AG09319 (cell line): ENCODE data around the gene GHRL.
"Not testable (repeated sequence)": the region's sequence is repeated elsewhere in the genome, so short reads cannot be mapped to it uniquely, and the experiment has no call there.

Source experiments
- DNase-seq: peaks from one replicate; pipeline ENCODE4 v3.0.0-alpha.2; 2010; ENCODE audit warnings: low read depth; ENCODE audit errors: extremely low read depth
- CTCF ChIP-seq: IDR thresholded peaks from 2 replicates; pipeline ENCODE4 v1.5.1; 2011; ENCODE audit warnings: low read depth, mild to moderate bottlenecking, inconsistent platforms, low read length, moderate library complexity

GHRL gene

GRCh38 chr3:10305331-10305902, 12.7 kb upstream of the GHRL start:
- TF ChIP-seq CTCF = no peak
- no peak for DNase-seq

- DNase-seq = no peak
- TF ChIP-seq CTCF = no peak
Observed at GRCh38 chr3:10304905-10305304, 12.2 kb upstream of the GHRL start.

GRCh38 chr3:10303785-10304184, 11.0 kb upstream of the GHRL start:
- no peak for DNase-seq
- no peak for TF ChIP-seq CTCF

- TF ChIP-seq CTCF = no peak
- no peak for DNase-seq
Observed at GRCh38 chr3:10303105-10303504, 10.4 kb upstream of the GHRL start.

- DNase-seq = no peak
- no peak for TF ChIP-seq CTCF
Observed at GRCh38 chr3:10300087-10300486, 7.3 kb upstream of the GHRL start.

GRCh38 chr3:10299679-10300078, 6.9 kb upstream of the GHRL start:
- TF ChIP-seq CTCF = no peak
- DNase-seq = no peak

GRCh38 chr3:10299175-10299574, 6.4 kb upstream of the GHRL start:
- peak; percentile 19 for TF ChIP-seq CTCF
- no peak for DNase-seq

- not testable (repeated sequence) for DNase-seq
Observed at GRCh38 chr3:10298064-10298463, 5.3 kb upstream of the GHRL start.
